ENCODE results near the gene GOT2.
A peak's percentile ranks its signal among the peaks of the same experiment; 100 is the strongest.
"Not testable (repeated sequence)": the region's sequence is repeated elsewhere in the genome, so short reads cannot be mapped to it uniquely, and the experiment has no call there.

GOT2 gene

DNA sequence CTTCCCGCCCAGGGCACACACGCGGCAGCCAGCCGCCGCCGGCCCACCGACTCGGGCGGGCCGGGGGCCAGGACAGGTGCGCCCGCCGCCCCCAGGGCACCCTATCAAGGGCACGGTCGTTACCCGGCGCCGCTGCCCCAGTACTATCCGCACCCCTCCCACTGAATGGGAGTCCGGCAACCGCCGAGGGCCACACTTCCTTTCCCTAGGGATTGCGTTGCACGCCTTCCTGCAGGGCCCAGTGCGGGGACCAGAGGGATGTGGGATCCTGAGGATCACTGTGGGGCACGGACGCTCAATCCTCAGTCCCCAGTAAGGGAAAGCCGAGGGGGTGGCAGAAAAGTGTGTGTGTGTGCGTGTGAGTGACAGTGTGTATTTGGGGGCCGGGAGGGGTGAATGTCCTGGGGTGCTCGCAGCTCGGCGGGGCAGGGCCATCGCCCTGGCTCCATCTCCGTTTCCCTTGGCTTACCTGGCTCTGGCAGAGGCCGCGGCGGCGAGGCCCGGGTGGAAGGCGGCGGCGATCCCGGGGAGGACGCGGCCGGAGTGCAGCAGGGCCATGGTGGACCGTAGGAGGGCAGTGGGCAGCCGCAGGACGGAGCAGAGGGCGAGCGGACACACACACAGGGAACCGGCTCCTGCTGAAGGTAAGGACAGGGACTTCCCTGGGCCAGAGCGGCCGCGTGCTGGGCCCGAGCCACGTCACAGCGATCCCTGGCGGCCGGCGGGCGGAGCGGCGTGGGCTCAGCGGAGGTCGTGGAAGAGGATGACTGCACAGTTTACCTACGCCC lies at the start of gene GOT2:
Gene GOT2 (minus strand): TSS at position 646 of the 788 bp plus-strand sequence. CDS start 88 bp downstream, at position 558.
- DNase-seq (ENCODE audit: low spot score) = peak; percentile 53

GRCh38 chr16:58779291-58779690 lies 45.2 kb upstream of the GOT2 start:
- not testable (repeated sequence) for DNase-seq (ENCODE audit: low spot score)

DNA sequence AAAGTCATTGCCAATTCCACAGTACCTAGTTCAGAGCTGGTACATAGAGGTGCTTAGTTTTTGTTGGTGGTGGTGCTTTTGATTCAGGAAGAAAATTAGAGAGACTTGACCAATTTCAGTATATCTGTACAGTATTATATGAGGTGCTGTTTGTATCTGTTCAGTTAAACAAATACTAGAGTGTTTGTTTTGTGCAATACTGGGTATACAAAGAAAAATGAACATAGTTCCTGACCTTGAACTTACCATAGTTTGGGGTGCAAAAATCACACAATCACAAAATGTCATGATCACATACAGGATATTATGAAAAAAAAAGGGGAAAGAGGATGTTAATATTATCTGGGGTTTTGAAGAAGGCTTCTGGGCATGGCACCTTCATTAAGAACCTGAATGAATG lies 39.8 kb upstream of the GOT2 start:
- no peak for DNase-seq (ENCODE audit: low spot score)

DNA sequence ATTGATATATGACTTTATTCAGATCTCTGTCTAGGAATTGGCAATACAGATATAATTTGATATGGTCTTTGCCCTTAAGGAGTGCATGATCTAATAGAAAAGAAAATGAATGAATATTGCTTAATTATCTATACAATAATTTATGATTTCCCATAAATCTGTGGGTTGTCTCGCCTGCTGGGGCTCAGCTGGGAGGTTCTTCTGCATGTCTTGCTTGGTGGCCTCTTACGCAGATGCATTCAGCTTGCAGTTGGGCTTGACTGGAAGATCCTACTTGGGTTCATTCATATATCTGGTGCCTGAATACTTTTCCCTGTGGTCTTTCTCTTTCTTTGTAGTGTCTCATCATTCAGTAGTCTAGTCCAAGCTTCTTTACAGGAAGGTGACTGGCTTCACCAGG lies 34.0 kb upstream of the GOT2 start:
- DNase-seq (ENCODE audit: low spot score) = no peak

DNA sequence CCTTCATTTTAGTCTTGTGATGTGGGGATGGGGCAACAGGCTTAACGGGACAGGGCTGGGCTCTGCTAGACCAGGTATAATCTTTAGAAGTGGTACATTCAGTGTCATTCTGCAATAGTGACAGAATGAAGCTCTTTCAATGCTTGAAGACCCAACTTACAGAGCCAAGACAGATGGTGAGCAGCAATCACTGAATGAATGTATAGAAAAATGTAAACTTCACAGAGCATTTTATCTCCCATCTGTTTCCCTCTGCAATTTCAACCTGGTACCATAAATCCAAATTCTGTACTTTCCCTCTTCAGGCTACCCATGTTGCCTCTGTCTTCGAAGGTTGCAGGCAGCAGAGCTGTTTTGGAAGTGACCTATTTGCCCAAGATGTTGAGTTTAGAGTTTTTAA lies 33.5 kb upstream of the GOT2 start:
- DNase-seq (ENCODE audit: low spot score) = no peak

- no peak for DNase-seq (ENCODE audit: low spot score)
Observed at GRCh38 chr16:58756650-58757332, 22.7 kb upstream of the GOT2 start.

- DNase-seq (ENCODE audit: low spot score) = no peak
Observed at GRCh38 chr16:58755989-58756649, 22.0 kb upstream of the GOT2 start.

GRCh38 chr16:58753711-58754134 lies 19.6 kb upstream of the GOT2 start:
- DNase-seq (ENCODE audit: low spot score) = no peak

DNA sequence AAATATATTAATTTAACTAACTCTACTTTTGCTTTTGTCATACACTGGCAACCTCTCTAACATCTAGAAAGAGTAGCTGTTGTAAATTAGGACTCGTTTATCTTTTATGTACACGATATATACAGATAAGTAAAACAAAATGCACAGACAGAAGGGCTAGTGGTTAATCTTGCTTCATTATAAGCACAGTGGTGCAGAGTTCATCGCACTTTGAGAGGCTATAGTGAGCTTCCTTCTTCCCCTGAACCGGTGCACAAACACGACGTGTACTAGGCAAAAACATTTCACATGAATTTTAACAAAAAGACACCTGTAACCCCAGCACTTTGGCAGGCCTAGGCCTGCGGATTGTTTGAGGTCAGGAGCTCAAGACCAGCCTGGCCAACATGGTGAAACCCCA lies 10.4 kb upstream of the GOT2 start:
- DNase-seq (ENCODE audit: low spot score) = no peak

DNA sequence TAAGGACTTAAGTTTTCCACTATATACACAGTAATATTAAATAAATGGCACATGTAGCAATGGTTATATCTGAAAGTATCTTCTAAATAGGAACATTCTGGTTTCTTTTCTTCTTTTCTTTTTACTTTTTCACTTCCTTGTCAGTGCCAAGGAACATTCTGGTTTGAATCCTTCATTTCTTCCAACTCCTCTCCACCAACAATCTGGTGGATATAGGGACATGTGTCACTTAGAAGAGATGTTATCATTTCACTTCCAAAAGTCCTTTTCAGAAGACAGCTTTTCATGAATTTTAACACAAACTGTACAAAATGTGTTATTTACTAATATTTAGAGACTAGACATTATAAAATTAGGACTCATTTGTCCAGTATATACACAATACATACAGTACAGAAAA lies 7.9 kb upstream of the GOT2 start:
- no peak for DNase-seq (ENCODE audit: low spot score)

DNA sequence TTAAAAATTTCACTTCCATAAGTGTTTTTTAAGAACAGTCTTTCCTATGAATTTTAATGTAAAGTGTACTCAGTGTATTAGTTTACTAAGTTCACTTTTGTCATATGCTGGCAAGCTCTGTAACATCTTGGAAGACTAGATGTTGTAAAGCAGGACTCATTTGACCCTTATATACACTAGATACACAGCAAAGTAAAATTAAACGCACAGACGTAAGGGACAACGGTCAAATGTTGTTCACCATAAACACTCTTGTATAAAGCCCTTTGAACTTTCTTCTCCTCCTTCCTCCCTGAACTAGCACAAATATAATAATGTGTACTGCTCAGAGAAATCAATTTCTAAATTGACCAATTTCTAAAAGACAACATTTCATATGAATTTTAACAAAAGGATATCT lies 7.0 kb upstream of the GOT2 start:
- DNase-seq (ENCODE audit: low spot score) = no peak

- DNase-seq (ENCODE audit: low spot score) = no peak
Observed at GRCh38 chr16:58738672-58739296, 4.7 kb upstream of the GOT2 start.

DNA sequence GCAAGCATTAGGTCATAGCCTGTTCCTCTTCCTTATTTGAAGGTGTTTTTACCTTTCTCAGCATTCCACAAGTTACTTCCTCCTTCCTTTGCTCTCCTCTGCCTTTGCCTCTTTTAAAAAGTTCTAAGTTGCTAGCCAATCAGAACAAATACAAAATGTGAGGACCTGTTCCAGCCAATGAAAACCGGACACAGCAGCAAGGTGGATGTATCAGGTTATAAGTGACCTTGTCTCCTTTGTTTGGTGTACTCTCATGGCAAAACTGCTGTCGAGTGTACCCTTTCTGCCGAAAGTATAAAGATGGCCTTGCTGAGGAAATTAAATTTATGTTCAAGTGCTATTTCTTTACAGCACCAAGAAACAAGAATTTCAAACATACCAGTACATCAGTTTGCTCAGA lies 2.2 kb upstream of the GOT2 start:
- DNase-seq (ENCODE audit: low spot score) = not testable (repeated sequence)

- DNase-seq (ENCODE audit: low spot score) = no peak
Observed at GRCh38 chr16:58734459-58734787, 307 bp upstream of the GOT2 start.

GRCh38 chr16:58733248-58733670 lies 857 bp downstream of the GOT2 start:
- DNase-seq (ENCODE audit: low spot score) = no peak

GRCh38 chr16:58732545-58733247 lies 1.4 kb downstream of the GOT2 start:
- peak; percentile 3 for DNase-seq (ENCODE audit: low spot score)

- no peak for DNase-seq (ENCODE audit: low spot score)
Observed at GRCh38 chr16:58730724-58731370, 3.3 kb downstream of the GOT2 start.

GRCh38 chr16:58727796-58728568 lies 6.1 kb downstream of the GOT2 start:
- DNase-seq (ENCODE audit: low spot score) = no peak

- no peak for DNase-seq (ENCODE audit: low spot score)
Observed at GRCh38 chr16:58727028-58727781, 6.9 kb downstream of the GOT2 start.

GRCh38 chr16:58723109-58723508 lies 11.0 kb downstream of the GOT2 start:
- DNase-seq (ENCODE audit: low spot score) = no peak

Measured in COLO829 (cell line).